Measurements from ENCODE around the gene ZBTB2.

The ZBTB2 gene, protein sequence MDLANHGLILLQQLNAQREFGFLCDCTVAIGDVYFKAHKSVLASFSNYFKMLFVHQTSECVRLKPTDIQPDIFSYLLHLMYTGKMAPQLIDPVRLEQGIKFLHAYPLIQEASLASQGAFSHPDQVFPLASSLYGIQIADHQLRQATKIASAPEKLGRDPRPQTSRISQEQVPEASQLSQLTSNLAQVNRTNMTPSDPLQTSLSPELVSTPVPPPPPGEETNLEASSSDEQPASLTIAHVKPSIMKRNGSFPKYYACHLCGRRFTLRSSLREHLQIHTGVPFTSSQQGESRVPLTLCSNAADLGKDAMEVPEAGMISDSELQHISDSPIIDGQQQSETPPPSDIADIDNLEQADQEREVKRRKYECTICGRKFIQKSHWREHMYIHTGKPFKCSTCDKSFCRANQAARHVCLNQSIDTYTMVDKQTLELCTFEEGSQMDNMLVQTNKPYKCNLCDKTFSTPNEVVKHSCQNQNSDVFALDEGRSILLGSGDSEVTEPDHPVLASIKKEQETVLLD

DNA sequence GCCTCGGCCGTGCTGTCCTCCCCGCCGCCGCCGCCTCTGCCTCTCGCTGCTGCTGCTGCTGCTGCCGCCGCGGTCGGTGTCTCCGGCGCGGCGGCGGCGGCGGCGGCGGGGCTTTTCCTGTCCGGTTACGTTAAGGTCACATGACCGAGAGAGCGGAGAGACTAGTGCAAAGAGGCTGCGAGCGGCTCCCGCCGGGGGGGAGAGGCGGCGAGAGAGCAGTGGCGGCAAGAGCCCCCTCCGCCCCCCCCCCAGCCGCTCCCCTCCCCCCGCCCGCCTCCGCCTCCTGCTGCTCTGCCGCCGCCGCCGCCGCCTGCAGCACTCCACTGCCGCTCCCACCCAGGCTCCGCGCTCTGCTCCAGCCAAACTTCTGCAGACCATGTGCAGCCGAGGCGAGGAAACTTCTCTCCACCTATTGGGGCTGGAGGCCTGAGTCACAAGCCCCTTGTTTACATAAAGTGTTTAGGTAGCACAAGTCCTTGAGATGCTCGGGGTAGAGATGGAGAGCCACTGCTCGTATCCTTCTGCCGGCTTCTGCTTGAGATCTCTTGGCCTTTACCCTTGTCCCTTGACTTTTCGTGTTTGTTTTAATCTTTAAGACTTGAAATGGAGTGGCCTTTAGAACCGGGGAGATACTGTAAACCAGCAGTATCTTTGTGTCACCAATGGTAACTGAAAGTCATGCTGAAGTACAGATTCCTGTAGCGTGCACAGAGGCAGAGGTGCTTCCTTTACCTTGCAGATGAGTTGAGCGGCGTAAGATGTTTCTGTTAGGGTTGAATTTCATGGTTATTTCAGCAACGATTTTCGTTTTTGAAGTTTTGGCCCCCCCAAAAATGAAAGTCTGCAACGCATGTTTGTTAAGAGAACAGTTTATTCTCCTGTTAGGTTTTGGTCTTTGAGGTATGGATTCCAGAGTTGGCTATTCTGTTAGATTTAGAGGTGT lies at the start of gene ZBTB2:
Gene ZBTB2, minus strand, starts transcription at position 89 of the 943 bp plus-strand sequence. CDS start 17,922 bp downstream, outside the sequence.
- FAIRE-seq = no peak

DNA sequence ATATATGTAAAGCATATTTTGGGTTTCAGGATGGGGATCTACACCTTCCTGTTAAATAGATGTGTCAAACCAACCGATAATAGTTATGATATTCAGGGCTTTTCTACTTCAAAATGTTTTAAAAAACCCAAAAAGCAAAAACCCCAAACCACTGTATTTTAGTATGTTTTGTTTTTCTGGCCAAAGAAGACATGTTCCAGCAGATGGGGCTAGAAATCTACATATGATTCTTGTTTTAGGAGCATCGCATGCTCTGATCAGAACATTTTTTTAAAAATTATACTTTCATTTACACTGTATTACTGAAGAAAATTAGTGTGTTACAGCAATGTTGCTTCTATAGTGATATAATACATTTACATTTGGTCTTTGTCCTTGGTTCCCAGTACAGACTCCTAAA lies 49.6 kb upstream of the ZBTB2 start:
- FAIRE-seq = no peak

DNA sequence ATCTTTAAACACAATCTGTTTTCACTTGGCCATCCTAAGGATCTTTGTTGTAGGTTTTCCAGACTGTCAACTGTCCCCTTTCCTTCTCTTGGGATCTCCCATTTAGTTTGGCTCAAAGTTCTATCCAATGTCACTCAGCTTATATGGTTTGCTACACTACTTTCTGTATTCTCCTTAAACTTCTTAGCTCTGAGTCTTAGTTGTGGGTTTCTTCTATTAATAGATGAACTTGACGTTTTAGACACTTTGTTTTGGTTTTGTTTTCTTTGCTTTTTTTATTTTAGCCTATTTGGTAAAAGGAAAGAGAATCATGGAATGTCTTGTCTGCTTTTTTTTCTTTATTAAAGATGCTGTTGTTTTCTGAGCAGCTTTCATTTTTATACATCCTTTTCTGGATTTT lies 49.1 kb upstream of the ZBTB2 start:
- no peak for FAIRE-seq

DNA sequence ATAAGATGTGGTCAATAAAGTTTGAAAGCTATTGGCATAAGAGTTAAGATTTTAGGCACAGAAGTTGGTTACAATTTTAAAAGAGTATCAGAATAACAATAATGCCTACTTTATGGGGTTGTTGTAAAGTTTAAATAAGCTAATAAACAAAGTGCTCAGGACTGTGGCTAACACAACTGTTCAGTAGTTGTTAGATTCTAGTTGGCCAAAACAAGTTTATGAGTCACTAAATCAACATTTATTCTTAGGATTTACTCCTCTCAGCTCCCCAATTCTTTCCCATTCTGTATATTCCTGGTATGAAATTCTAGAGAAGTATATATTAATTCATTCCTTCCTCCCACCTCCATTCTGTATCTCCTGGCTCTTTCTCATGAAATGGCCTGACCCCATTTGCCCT lies 46.0 kb upstream of the ZBTB2 start:
- no peak for FAIRE-seq

DNA sequence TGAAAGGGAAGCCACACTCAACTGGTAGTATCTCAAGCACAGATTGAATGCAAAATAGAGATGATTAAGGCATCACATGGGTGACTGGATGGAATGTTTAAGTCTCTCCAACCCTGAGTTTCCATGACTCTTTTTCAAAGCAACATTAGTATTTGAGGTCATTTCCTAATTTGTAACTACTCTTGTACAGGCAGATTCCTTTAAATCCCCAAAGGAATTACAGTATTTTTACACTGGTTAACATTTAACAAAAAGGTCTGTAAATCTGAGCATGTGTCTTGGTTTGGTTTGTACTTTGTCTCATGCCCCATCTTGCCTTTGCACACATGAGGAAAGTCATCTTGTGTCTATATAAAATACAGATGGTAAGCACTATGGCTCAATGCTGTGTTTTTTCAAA lies 45.4 kb upstream of the ZBTB2 start:
- no peak for FAIRE-seq

DNA sequence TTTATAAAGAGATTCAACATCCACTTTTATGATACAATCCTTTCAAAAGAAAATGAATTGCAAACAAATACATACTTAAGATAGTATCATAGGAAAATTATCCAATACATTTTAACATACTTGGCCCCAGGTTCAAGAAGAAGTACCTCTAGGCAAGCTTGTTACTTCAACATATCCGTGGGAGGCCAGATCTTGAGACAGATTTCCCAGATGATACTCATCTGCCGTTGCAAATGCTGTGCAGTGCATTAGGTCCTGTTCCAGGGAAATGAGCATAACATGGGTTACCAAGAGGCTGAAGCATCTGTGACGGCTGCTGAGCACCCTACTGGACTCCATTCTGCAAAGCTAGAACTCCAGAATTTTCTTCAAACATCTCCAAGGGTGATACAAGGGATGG lies 44.9 kb upstream of the ZBTB2 start:
- no peak for FAIRE-seq

DNA sequence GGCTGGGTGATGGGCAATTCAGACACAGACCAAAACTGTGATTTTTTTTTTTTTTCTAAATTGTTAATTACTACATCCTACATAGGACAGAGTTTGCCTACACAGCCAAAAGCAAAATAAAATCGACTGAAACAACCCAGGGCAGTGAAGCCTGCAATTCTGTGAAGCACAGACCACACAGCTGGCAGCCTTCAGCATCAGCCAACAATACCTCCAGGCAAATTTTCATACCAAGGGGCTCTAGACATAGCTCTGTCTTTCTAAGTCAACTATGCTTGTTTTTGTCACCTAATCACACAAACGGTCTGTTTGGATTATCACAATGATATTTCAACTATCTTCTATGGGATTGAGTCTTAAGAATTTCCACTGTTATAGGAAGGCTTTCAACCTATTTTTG lies 43.0 kb upstream of the ZBTB2 start:
- FAIRE-seq = no peak

DNA sequence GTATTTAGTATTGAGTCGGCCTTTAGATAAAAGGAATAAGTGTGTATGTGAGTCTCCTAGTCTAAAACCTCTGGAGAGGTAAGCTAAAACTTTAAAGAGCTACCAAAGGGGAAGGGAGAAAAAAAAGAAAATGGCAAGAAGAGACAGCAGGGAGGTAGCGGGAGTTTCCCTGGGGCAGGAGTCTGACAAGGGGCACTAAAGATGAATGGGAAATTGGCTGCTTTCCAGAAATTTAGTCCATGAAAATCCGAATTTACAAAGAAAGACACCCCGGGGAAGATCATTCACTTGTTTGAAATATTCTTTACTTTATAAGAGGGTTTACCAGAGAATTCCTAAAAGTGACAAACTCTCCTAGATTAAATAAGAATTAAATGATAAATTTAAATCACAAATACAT lies 41.3 kb upstream of the ZBTB2 start:
- no peak for FAIRE-seq

DNA sequence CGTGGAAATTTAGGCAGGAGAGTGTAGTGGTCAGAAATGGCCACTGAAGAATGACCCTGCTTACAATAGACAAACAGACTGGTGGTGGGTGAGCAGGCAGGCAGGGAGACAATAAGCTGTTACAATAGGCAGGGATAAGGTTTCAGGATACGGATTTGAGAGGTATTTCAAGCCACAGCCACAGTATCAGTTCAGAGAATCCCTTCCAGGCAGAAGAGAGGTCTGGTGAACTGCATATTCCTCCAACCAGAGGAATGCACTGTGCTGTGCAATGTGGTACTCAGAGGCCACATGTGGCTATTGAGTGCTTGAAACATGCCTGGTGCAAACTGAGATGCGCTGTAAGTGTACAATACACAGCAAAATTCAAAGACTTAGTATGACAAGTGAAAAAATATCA lies 40.0 kb upstream of the ZBTB2 start:
- FAIRE-seq = no peak

DNA sequence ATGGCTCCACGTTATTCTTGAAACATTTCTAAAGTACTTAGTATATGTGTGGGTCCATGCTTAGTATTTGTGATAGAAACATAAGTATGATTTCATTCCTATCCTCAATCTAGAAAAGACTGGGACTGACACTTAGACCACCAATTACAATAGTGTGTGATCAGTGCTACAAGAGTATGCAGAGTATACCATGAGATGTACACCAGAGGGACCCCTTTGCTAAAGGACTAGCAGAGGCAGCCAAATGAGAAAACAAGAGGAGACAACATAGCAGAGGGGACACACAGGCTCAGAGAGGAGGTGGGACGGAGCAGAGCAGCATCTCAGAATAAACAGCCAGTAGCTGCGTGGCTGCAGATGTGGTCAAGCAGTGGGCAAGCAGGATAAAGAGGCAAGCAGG lies 39.5 kb upstream of the ZBTB2 start:
- FAIRE-seq = no peak

DNA sequence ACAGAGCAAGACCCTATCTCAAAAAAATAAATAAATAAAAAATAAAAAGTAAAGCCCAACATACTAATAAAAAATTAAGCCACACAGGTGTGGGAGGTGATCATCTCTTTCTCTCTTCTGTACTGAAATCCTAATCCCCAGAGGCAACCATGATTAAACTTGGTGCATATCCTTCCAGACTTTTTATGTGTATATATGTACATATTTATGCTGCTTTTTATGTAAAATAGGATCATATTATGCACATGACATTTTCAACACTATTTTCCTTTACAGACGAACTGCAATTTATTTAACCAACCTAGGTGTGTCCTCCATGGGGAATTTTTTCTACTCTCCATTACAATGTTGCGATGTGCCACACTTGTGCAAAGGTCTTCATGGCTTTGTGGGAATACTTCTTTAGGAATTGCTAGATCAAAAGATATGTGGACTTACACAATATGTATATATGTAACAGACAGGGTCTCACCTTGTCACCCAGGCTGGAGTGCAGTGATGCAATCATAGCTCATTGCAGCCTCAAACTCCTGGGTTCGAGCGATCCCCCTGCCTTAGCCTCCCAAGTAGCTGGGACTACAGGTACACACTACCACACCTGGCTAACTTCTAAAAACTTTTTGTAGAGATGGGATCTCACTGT lies 36.9 kb upstream of the ZBTB2 start:
- FAIRE-seq = no peak

DNA sequence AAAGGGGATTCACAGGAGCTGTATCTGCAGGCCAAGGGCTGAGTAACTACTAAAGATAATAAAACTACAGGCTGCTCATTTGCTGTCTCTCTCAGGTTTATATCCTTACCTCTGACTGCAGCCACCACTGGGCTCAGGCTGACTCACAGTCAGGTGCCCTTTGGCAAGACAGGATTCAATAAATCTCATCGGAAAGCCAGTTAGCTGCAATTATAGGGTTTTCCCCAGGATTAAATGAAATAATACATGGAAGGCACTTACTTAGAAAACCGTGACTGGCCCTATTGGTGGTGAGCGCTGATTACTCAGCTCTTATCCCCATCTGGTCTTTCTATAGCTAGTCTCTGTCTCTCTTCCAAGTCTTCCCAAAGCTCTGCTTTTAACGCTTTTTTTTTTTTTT lies 34.2 kb upstream of the ZBTB2 start:
- no peak for FAIRE-seq

DNA sequence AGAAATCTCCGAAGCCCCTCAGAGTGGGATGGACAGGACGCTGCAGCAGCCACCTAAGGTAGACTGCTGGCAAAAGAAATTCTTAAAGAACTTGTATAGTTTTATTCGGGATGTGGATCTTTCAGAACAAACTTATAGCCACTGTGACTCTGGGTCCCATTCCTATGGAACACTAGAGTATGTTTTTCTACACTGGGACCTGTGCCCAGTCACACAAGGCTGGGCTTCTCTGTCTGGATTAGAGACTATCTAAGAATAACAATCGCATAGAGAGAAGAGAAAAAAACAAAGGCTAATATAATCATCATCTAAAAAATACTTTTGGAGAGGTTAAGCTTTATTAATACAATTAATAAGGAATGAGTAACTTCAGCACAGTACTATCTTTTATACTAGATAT lies 31.6 kb upstream of the ZBTB2 start:
- FAIRE-seq = no peak

DNA sequence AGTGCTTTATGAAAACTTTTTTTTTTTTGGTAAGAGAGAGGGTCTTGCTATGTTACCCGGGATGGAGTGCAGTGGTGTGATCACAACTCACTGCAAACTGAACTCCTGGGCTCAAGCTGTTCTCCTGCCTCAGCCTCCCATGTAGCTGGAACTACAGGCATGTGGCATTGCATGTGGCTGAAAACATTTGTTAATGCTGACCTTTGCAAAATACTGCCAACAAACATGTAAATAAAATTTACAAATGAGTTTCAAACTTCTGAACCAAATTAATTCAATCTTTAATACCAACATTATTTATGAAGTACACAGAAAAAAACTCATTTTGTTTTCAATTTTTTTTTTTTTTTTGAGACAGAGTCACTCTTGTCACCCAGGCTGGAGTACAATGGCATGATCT lies 26.1 kb upstream of the ZBTB2 start:
- no peak for FAIRE-seq

DNA sequence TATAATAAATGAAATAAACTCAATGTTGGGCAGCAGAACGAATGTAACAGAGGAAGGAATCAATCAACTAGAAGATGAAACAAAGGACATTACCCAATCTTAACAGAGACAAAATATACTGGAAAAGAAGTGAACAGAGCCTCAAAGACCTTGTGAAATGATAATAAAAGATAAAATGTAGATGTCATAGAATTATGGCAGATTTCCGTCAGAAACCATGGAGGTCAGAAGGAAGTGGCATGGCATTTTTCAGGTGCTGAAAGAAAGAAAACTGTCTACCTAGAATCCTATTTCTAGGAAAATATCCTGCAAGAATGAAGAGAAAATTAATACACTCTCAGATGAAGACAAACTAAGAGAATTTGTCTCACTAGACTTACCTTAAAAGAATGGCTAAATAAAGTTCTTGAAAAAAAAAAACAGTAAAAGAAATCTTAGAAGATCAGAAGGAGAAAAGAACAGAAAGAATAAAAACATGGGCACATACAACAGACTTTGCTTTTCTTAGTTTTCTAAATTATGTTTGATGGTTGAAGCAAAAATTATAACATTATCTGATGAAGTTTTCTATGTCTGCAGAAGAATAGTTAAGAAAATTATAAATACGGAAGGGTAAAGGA lies 23.4 kb upstream of the ZBTB2 start:
- no peak for FAIRE-seq

DNA sequence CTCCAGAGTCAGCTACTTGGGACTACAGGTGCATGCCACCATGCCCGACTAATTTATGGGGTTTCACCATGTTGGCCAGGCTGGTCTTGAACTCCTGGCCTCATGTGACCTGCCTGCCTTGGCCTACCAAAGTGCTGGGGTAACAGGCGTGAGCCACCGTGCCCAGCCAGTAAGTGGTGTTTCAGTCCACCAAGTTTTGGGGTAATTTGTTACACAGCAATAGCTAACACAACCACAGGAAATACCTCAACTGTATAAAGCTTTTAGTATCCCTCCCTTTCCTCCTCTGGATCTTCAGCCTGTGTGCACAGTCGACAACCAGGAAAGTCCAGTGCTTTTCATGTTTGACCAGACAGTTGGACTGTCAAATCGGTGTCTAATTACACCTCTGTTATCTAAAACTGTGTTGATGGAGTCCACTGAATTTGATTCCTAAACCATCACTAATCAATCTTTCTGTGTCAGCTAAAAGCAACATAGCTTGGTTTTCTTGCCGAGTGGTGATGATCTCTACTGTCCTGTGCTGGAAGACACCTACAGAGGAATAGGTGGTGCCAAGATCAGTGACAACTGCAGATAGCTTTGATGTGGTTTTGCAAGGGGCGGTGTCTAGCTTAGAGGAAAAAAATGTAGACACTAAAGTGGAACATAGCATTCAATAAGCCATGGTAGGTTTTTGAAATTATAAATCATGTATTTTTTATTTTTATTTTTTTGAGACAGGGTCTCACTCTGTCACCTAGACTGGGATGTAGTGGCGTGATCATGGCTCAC lies 22.2 kb upstream of the ZBTB2 start:
- FAIRE-seq = no peak

DNA sequence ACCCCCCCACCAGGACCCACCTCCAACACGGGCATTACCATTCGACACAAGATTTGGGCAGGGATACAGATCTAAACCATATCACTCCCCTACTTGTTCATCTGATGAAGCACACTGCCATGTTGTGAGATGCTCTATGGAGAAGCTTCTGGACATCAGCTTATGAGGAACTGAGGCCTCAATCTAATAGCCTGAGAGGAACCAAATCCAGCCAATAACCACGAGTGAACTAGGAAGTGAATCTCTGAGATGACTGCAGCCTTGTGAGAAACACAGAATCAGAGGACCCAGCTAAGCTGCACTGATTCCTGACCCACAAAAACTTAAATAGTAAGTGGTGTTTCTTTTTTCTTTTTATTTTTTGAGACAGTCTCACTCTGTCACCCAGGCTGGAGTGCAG lies 21.6 kb upstream of the ZBTB2 start:
- no peak for FAIRE-seq

DNA sequence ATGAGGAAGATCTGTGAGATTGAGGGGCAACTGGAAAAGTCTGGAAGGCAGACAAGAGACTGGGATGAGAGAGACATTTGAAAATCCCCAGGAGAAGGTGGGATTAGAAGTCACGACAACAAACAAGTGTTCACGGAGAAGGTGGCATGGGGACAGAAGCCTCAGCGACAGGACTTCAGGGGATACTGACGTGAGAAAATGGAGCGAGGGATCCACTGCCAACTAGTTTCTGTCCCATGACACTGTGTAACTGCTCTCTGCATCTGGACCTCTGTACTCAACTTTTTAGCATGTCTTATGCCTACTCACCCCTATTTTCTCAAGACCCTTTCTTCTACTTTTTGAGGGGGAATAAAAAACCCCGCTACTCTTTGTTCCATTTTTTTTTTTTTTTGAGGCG lies 18.3 kb upstream of the ZBTB2 start:
- no peak for FAIRE-seq

DNA sequence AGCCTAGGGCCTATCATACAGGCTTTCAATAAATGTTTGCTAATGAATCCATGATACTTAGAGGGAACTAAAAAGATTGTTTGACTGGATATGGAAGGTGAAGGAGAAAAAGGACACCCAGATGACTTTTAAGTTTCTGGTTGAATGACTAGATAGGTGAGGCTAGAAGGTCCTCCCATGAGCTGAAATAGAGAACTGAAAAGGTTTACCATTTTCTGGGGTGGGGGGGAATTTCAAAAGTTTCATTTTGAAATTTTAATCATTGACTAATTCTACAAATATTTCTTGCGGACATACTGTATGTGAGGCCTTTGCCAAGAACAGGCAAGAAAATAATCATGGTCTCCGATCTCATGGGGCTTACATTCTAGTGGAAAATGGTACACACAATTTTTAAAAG lies 17.9 kb upstream of the ZBTB2 start:
- no peak for FAIRE-seq

DNA sequence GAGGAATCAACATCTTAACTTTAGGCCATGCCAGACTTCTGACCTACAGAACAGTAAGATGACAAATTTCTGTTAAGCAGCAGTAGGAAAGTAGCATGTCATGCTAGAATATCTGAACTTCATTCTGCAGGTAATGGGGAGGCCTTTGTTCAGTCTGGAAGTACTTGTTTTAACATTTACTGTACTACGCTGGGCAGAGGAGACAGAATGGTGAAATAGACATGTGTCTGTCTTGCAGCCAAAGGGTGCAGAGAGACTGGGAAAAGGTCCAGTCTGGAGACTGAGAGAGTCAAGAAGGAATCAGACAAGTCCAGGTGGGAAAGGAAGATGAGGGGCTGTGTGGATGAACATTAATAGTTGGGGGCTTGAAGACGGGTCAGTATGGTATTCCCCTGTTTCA lies 17.5 kb upstream of the ZBTB2 start:
- FAIRE-seq = no peak

DNA sequence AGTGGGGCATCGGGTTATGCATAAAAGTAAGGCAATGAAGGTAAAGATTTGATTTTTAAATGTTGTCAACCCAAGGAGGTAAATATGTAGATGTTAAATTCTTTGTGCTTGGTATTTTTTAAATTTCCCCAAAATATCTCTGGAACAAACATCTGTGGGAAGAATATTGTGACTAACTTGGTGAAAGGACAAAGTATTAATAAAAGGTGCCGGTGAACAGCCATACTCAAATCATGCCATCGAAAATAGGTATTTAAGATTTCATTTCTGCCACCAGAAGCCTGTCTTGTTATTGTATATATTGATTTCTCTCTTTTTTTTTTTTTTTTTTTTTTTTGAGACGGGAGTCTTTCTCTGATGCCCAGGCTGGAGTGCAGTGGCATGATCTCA lies 12.6 kb upstream of the ZBTB2 start:
- no peak for FAIRE-seq

DNA sequence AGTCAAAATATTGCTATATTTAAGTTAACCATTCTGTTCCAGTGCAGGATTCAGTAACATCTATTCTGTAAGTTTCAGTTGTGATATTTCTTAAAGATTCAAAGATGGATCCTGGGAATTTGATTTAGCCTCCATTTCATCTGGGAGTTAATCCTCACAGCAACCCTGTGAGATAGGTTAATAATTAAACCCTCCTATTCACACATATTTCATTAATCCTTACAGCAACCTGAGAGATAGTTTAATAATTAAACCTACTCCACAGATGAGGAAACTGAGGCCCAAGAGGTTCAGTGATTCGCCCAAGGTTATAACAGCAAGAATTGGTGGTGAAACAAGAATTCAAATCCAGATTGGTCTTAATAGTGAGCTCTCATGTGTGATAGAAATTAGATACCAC lies 10.9 kb upstream of the ZBTB2 start:
- no peak for FAIRE-seq

Data from colon (tissue), 2 donors.